ENCODE data around the gene SLC4A9. TPM values are rescaled to one million over a fixed set of nuclear protein-coding genes. Genes with fewer than 3 reads are reported as not detected.
"Not testable (repeated sequence)": the region's sequence is repeated elsewhere in the genome, so short reads cannot be mapped to it uniquely, and the experiment has no call there.

SLC4A9 gene
- total and polyA plus RNA-seq, 9 donors = 0.13 TPM; not detected in 8

DNA sequence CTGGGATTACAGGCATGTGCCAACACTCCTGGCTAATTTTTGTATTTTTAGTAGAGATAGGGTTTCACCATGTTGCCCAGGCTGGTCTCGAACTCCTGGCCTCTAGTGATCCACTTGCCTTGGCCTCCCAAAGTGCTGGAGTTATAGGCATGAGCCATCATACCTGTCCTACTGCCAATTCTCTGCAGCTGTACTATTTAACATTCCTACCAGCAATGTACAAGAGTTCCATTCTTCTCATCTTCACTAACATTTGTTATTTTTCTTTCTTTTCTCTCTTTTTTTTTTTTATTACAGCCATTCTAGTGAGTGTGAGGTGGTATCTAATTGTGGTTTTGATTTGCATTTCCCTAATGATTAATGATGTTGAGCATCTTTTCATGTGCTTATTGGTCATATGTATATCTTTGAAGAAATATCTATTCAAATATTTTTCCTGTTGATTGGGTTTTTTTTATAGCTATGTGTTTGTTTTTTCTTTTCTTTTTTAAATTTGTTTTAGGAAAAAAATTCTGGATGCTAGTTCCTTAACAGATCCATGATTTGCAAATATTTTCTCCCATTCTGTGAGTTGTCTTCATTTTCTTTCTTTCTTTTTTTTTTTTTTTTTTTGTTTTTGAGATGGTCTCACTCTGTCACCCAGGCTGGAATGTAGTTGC, 59.0 kb downstream of the SLC4A9 start:
- Histone ChIP-seq H3K4me1 (ENCODE audit: insufficient read depth) (peaks cover 7% of the 10 kb centered on the region), H3K4me3 (no peak overlapping the region), H3K27ac (no peak overlapping the region), H3K9me3 (no peaks in the 10 kb centered on the region), H3K27me3 (no peaks in the 10 kb centered on the region), H3K36me3 (no peaks in the 10 kb centered on the region)
- intact Hi-C loops (cut with DNase I) = loop anchor here in 1 of 4 donors (5.0 kb wide), 1 partner anchor 1493 kb away; no protein-coding TSS in a partner anchor
- TF ChIP-seq EP300 (IDR thresholded peaks at IDR 0.05) (no peak), POLR2A (IDR thresholded peaks at IDR 0.05) (no peak)
- TF ChIP-seq, protein P1, sequence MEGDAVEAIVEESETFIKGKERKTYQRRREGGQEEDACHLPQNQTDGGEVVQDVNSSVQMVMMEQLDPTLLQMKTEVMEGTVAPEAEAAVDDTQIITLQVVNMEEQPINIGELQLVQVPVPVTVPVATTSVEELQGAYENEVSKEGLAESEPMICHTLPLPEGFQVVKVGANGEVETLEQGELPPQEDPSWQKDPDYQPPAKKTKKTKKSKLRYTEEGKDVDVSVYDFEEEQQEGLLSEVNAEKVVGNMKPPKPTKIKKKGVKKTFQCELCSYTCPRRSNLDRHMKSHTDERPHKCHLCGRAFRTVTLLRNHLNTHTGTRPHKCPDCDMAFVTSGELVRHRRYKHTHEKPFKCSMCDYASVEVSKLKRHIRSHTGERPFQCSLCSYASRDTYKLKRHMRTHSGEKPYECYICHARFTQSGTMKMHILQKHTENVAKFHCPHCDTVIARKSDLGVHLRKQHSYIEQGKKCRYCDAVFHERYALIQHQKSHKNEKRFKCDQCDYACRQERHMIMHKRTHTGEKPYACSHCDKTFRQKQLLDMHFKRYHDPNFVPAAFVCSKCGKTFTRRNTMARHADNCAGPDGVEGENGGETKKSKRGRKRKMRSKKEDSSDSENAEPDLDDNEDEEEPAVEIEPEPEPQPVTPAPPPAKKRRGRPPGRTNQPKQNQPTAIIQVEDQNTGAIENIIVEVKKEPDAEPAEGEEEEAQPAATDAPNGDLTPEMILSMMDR (IDR thresholded peaks at IDR 0.05) = no peak
- 92 to 100% (median 98%) methylated on average over 1 of the region's 1 CpG for WGBS, 3 donors
- no peak for DNase-seq

DNA sequence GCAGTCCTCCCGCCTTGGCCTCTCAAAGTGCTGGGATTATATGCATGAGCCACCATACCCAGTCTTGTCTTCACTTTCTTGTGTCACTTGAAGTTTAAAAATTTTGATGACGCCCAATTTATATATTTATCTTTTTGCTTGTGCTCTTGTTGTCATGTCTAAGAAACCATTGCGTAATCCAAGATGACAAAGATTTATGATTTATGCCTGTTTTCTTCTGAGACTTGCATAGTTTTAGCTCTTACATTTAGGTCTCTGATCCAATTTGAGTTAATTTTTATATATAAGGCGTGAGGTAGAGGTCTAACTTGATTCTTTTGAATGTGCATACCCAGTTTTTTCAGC, 60.2 kb downstream of the SLC4A9 start:
- H3K27ac ChIP-seq = no peak overlapping the region
- intact Hi-C loops (cut with DNase I) = no loop called here
- H3K36me3 ChIP-seq = no peaks in the 10 kb centered on the region
- H3K4me3 ChIP-seq = no peak overlapping the region
- H3K9me3 ChIP-seq = no peaks in the 10 kb centered on the region
- peaks cover 10% of the 10 kb centered on the region for H3K4me1 ChIP-seq (ENCODE audit: insufficient read depth)
- TF ChIP-seq EP300 (IDR thresholded peaks at IDR 0.05) (no peak), POLR2A (IDR thresholded peaks at IDR 0.05) (no peak)
- TF ChIP-seq, protein P1 (IDR thresholded peaks at IDR 0.05) = no peak
- 95 to 97% (median 96%) methylated on average over 4 of the region's 4 CpGs for WGBS, 3 donors
- no peaks in the 10 kb centered on the region for H3K27me3 ChIP-seq
- DNase-seq = no peak

DNA sequence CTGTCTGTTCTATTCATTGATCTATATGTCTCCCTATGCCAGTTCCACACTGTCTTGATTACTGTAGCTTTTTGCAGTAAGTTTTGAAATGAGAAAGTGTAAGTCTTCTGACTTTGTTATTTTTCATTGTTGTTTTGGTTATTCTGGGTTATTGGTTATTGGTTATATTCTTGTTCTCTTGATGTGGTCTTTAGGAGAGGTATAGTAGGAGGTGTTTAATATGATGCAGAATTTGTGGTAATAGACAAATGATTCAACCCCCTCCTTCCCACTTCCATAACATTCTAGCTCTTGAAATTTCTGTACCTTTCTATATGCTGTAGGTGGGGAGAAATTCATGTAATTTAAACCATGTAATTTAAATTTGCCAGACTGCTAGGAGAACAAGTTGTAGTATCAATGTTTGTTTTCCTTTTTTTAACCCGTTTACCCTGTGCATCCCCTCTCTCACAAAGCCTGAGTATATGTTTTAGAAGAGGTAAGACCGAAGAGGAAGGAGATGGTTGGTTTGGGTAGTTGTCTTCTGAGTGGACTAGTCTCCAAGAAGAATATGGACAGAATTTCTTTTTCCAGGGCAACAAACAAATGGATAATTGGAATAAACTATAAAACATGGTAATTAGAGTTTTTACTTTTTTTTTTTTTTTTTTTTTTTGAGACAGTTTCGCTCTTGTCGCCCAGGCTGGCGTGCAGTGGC, 60.8 kb downstream of the SLC4A9 start:
- no peaks in the 10 kb centered on the region for H3K36me3 ChIP-seq
- TF ChIP-seq EP300 (IDR thresholded peaks at IDR 0.05) (no peak), POLR2A (IDR thresholded peaks at IDR 0.05) (no peak)
- TF ChIP-seq, protein P1 (IDR thresholded peaks at IDR 0.05) = no peak
- intact Hi-C loops (cut with DNase I) = no loop called here
- H3K4me3 ChIP-seq = no peak overlapping the region
- H3K4me1 ChIP-seq (ENCODE audit: insufficient read depth) = peaks cover 12% of the 10 kb centered on the region
- no peaks in the 10 kb centered on the region for H3K27me3 ChIP-seq
- no peaks in the 10 kb centered on the region for H3K9me3 ChIP-seq
- no peak for DNase-seq
- WGBS, 3 donors = 87 to 92% (median 91%) methylated on average over 5 of the region's 5 CpGs
- H3K27ac ChIP-seq = no peak overlapping the region

DNA sequence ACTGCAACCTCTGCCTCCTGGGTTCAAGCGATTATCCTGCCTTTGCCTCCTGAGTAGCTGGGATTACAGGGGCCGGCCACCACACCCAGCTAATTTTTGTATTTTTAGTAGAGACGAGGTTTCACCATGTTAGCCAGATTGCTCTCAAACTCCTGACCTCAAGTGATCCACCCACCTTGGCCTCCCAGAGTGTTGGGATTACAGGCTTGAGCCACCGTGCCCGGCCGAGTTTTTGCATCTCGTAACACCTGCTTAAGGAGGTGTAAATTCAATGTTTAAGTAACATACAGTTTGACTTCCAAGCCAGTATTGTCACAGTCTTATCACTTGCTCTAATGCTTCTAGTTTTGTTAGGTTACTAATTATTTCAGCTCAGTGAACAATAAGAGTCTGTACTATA, 61.4 kb downstream of the SLC4A9 start:
- intact Hi-C loops (cut with DNase I); H3K27me3 ChIP-seq; H3K9me3 ChIP-seq; H3K4me3 ChIP-seq; DNase-seq; H3K27ac ChIP-seq; H3K36me3 ChIP-seq: not testable (repeated sequence)
- WGBS, 3 donors = 83 to 87% (median 86%) methylated on average over 7 of the region's 7 CpGs
- peaks cover 12% of the 10 kb centered on the region for H3K4me1 ChIP-seq (ENCODE audit: insufficient read depth)

DNA sequence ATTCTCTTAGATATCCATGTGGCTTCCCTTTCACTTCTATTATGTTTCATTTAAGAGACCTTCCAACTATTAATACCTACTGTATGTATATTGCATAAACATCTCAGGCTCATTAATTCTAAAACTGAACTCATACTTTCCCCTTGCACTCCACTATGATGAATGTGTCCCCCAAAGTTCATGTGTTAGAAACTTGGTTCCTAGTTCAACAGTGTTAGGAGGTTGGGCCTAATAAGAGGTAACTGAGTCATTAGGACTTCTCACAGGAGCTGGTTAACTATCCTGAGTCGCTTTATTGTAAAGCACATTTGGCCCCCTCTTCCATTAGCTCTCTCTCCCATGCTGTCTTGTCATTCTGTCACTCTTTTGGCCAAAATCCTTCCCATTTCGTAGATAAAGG, 63.6 kb downstream of the SLC4A9 start:
- intact Hi-C loops (cut with DNase I) = no loop called here
- Histone ChIP-seq H3K9me3 (no peaks in the 10 kb centered on the region), H3K4me3 (no peak overlapping the region), H3K4me1 (ENCODE audit: insufficient read depth) (peaks cover 12% of the 10 kb centered on the region), H3K36me3 (no peaks in the 10 kb centered on the region), H3K27me3 (no peaks in the 10 kb centered on the region), H3K27ac (no peak overlapping the region)
- WGBS, 3 donors = 91 to 96% (median 92%) methylated on average over 2 of the region's 2 CpGs
- TF ChIP-seq POLR2A (IDR thresholded peaks at IDR 0.05) (no peak), EP300 (IDR thresholded peaks at IDR 0.05) (no peak)
- TF ChIP-seq, protein P1 (IDR thresholded peaks at IDR 0.05) = no peak
- no peak for DNase-seq
